Lower lobe of right lung (tissue), 2 donors: ENCODE results near the gene SIVA1. TPM values are rescaled to one million over a fixed set of nuclear protein-coding genes. Genes with fewer than 3 reads are reported as not detected.

Experiments used
- ATAC-seq, 2 donors: fragments of 200-7000 bp; cut with Tn5 transposase; one replicate each; pipeline ENCODE4 v1.9.1; 2020 to 2022; ENCODE audit warnings: mild to moderate bottlenecking in 2 of 2, moderate library complexity in 2 of 2
- DNase-seq: peaks from one replicate; pipeline ENCODE4 v3.0.0-alpha.2; 2020
- H3K27ac ChIP-seq: fragments of 200-600 bp; one replicate; pipeline ENCODE4 v1.8.0; 2022
- H3K27me3 ChIP-seq: fragments of 200-600 bp; one replicate; pipeline ENCODE4 v1.8.0; 2022; ENCODE audit warnings: low read depth
- H3K36me3 ChIP-seq: fragments of 200-600 bp; one replicate; pipeline ENCODE4 v1.8.0; 2022; ENCODE audit warnings: mild to moderate bottlenecking
- H3K4me1 ChIP-seq: fragments of 200-600 bp; one replicate; pipeline ENCODE4 v1.8.0; 2022
- H3K4me3 ChIP-seq: fragments of 200-600 bp; one replicate; pipeline ENCODE4 v1.8.0; 2022; ENCODE audit warnings: mild to moderate bottlenecking
- H3K9me3 ChIP-seq: fragments of 200-600 bp; one replicate; pipeline ENCODE4 v1.8.0; 2022
- intact Hi-C: fragments of 100-400 bp; cut with DNase I; formaldehyde crosslinking; loops from one replicate; pipeline ENCODE4 v1.11.0; 2022
- total RNA-seq: library from RNA; stranded (reverse); fragmentation: NEBNext Ultra II Directional; extraction: Animal tissue kit (Norgen Biotek cat#: 25700); gene quantifications from one replicate; pipeline ENCODE4 v1.2.1, GENCODE V29; 2021
- TF ChIP-seq, protein P1 (sequence below): fragments of 200-600 bp; IDR thresholded peaks from one replicate; pipeline ENCODE4 v1.8.0; 2022; ENCODE audit warnings: antibody characterized with exemption, mild to moderate bottlenecking
- donor health status: DM: no; HTN: yes; CAD: no; lungs with severe emphysema.

SIVA1 gene
- total RNA-seq, 1 donor from 2014 or later: 66.3 TPM

DNA sequence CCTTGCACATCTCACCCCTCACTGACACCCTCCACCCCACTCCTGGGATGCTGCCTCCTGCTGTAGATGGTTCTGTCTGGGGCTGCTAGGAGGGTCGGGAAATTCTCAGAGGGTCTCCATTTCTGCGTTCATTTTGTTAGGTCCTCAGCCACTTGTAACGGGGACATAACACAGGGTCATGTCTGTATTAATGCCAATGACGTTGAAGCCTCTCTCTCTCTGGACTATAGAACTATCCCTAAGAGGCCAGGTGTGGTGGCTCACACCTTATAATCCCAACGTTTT lies 14.6 kb downstream of the SIVA1 start:
- intact Hi-C loops: no loop called here
- ATAC-seq: no peak
- H3K27ac ChIP-seq: peak overlapping the region; percentile 65

DNA sequence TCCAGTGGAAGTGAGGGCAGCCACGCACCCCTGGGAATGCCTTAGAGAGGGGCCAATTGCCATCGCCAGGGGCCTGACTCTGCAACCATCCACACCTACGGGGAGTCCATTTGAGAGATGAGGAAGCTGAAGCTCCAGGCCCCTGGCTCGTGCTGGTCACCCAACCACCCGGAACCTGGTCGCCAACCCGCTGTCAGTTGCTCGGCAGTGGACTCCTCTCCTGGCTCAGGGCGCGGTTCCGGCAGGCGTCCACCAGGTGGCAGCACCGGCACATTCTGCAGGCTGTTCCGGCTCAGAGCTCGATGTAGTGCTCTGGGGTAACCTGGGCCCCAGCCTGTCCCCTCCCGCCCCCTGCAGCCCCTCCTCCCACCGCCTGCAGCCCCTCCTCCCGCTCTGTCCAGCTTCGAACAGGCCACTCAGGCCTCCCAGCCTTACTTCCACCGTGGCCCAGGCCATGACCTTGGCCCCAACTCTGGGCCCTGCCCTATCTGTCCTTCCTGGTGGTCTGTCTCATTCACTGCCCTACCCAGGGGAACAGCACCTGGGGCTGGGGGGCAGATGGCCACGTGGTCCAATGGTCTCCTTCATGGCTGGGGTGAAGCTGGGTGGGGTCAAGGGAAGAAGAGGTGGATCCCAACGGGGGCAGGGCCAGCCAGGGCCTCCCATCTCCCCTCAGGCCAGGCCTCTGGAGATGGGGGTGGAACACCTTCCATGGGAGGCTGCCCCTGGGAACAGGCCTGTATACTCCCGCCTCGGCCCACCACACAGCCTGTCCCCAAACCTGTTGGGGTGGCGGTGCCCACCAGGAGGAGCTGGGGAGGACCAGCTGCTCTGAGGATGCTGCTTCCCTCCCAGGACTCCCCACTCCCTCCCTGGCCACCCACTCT lies 15.7 kb downstream of the SIVA1 start:
- DNase-seq (peak; percentile 92), ATAC-seq (peak; percentile 94)
- Histone ChIP-seq H3K36me3 (peaks cover 41% of the 10 kb centered on the region), H3K4me1 (peaks cover 20% of the 10 kb centered on the region), H3K4me3 (no peak overlapping the region), H3K27me3 (no peaks in the 10 kb centered on the region), H3K9me3 (no peaks in the 10 kb centered on the region), H3K27ac (peak overlapping the region; percentile 27)
- intact Hi-C loops: no loop called here
- TF ChIP-seq, protein P1, sequence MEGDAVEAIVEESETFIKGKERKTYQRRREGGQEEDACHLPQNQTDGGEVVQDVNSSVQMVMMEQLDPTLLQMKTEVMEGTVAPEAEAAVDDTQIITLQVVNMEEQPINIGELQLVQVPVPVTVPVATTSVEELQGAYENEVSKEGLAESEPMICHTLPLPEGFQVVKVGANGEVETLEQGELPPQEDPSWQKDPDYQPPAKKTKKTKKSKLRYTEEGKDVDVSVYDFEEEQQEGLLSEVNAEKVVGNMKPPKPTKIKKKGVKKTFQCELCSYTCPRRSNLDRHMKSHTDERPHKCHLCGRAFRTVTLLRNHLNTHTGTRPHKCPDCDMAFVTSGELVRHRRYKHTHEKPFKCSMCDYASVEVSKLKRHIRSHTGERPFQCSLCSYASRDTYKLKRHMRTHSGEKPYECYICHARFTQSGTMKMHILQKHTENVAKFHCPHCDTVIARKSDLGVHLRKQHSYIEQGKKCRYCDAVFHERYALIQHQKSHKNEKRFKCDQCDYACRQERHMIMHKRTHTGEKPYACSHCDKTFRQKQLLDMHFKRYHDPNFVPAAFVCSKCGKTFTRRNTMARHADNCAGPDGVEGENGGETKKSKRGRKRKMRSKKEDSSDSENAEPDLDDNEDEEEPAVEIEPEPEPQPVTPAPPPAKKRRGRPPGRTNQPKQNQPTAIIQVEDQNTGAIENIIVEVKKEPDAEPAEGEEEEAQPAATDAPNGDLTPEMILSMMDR: peak; percentile 98

More for the DNA sequence above, 14.6 kb downstream of the SIVA1 start:
- DNase-seq: no peak
- H3K27me3 ChIP-seq: no peaks in the 10 kb centered on the region
- TF ChIP-seq, protein P1: no peak
- H3K36me3 ChIP-seq: peaks cover 30% of the 10 kb centered on the region
- no peak overlapping the region for H3K4me3 ChIP-seq
- H3K4me1 ChIP-seq: peaks cover 20% of the 10 kb centered on the region
- H3K9me3 ChIP-seq: no peaks in the 10 kb centered on the region

DNA sequence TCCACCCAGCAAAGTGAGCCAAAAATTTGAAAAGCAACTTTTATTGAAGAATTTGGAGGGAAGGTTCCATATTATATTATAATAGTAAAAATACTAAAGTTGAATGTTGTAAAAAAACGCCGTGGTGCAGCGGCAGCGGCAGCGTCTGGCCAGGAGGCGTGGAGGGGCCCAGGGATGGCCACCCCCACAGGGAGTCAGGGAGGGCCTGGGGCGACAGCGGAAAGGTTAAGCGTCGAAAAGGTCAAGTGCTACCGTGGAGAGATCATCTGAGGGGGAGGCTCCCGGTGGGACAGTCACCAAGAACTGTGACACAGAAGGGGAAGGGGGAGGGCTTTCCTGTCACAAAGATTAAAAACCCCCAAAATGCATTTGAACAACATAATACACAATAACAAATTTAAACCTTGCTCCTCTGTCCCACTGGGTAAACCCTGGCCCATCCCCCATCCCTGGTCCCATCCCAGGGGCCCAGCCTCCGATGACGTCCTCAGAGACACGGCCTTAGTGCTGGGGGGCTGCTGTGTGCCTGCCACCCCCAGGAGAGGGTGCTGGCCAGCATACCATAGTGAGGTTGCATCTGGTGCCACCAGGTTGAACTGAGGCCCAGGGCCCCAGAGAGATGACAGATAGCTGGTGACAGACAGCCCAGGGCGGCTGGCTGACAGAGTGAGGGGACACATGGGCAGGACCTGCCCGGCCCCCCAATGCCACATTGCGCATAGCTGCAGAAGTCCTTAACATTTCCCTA lies 16.6 kb downstream of the SIVA1 start:
- peaks cover 24% of the 10 kb centered on the region for H3K4me1 ChIP-seq
- no peak overlapping the region for H3K4me3 ChIP-seq
- H3K27me3 ChIP-seq: no peaks in the 10 kb centered on the region
- TF ChIP-seq, protein P1: no peak
- peaks cover 42% of the 10 kb centered on the region for H3K36me3 ChIP-seq
- intact Hi-C loops: no loop called here
- ATAC-seq (no peak), DNase-seq (no peak)
- H3K9me3 ChIP-seq: no peaks in the 10 kb centered on the region
- H3K27ac ChIP-seq: no peak overlapping the region

DNA sequence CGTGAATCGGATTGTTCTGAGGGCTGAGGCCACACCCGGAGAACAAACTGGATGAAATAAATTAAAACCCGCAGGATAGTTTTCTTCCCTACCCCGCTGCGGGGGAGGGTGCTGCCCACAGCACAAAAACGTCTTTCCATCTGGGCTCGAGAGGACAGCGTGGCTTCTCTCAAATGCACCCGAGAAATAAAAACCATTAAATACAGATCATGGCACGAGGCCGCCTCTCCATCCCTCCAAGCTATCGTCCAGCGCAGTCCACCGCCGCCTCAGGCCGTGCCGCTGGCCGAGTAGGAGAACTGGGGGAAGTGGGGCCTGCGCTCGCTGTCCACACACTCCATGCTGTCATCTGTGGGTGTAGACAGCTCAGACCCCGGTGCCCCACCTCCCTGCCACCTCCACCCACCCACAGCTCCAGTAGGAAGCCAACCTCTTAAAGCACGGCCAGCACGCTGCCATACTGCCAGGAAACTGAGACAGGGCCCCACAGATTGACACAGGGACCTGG lies 17.2 kb downstream of the SIVA1 start:
- ATAC-seq (no peak), DNase-seq (no peak)
- Histone ChIP-seq H3K9me3 (no peaks in the 10 kb centered on the region), H3K27me3 (no peaks in the 10 kb centered on the region), H3K36me3 (peaks cover 48% of the 10 kb centered on the region), H3K27ac (no peak overlapping the region), H3K4me3 (no peak overlapping the region), H3K4me1 (peaks cover 28% of the 10 kb centered on the region)
- intact Hi-C loops: no loop called here
- TF ChIP-seq, protein P1: no peak

DNA sequence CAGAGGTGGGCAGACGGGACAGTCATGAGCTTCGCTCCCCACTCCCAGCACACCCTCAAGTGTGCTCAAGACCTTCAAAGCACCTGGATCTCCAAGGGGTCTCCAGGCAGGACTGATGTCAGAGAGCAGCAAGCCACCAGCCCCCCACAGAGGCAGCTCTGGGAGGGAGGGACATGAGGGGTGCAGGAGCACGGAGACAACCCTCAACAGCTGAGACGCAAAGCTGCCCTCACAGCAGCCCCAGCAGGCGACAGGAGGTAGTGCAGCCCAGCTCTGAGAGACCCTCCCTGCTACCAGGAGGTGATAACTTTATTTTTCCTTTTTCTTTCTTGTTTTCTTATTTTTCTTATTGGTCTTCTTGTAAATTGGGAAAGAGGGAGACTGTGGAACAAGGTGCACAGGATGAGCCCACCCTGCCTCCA lies 17.9 kb downstream of the SIVA1 start:
- no peaks in the 10 kb centered on the region for H3K9me3 ChIP-seq
- no peak for DNase-seq
- ATAC-seq: no peak
- no peaks in the 10 kb centered on the region for H3K27me3 ChIP-seq
- H3K4me1 ChIP-seq: peaks cover 28% of the 10 kb centered on the region
- H3K27ac ChIP-seq: no peak overlapping the region
- peaks cover 51% of the 10 kb centered on the region for H3K36me3 ChIP-seq
- no peak overlapping the region for H3K4me3 ChIP-seq
- TF ChIP-seq, protein P1: peak; percentile 55
- intact Hi-C loops: no loop called here
